H1 (cell line): ENCODE results near the gene CHAT. TPM values are rescaled to one million over a fixed set of nuclear protein-coding genes. Genes with fewer than 3 reads are reported as not detected.

Source experiments
- CTCF ChIA-PET: fragments of 300-600 bp; sonication (Branson Sonifier 250); formaldehyde crosslinking; loops from one replicate; lab custom pipeline; 2021; ENCODE audit not compliant: partially characterized antibody; lab: Charles Lee
- POLR2A ChIA-PET: fragments of 300-600 bp; sonication (Branson Sonifier 250); formaldehyde crosslinking; loops from one replicate; lab custom pipeline; 2021; ENCODE audit warnings: inconsistent platforms; ENCODE audit not compliant: partially characterized antibody; lab: Charles Lee
- DNase-seq, 2 experiments: peaks; one replicate each; pipeline versions ENCODE4 v3.0.0 to v3.0.0-alpha.2; 2010 to 2022; ENCODE audit warnings: low spot score in 2 of 2, low read depth in 1 of 2, mixed read lengths in 1 of 2
- FAIRE-seq: peaks from 2 replicates; lab custom pipeline; 2011; peaks lifted over from hg19 to GRCh38; lab: Jason Lieb, UNC
- H2AFZ ChIP-seq: 2 replicates; pipeline ENCODE4 v1.8.1; 2012; ENCODE audit warnings: low read length, inconsistent platforms
- H2AK5ac ChIP-seq: 2 replicates; pipeline ENCODE4 v1.6.1; 2013; ENCODE audit warnings: low read depth, low read length
- H2BK120ac ChIP-seq: replicated peaks from 2 replicates; pipeline ENCODE3; 2013; ENCODE audit warnings: low read depth, low read length, inconsistent platforms
- H2BK12ac ChIP-seq: 2 replicates; pipeline ENCODE4 v1.6.1; 2013; ENCODE audit warnings: low read depth, low read length
- H2BK15ac ChIP-seq: 2 replicates; pipeline ENCODE4 v1.6.1; 2013; ENCODE audit warnings: low read length
- H2BK20ac ChIP-seq: 2 replicates; pipeline ENCODE4 v1.6.1; 2013; ENCODE audit warnings: low read length
- H2BK5ac ChIP-seq: 2 replicates; pipeline ENCODE4 v1.6.1; 2013; ENCODE audit warnings: low read depth, low read length
- H3K14ac ChIP-seq: 2 replicates; pipeline ENCODE4 v1.6.1; 2013; ENCODE audit warnings: inconsistent platforms; ENCODE audit not compliant: insufficient read length
- H3K18ac ChIP-seq: 2 replicates; pipeline ENCODE4 v1.6.1; 2013; ENCODE audit warnings: low read length; ENCODE audit errors: extremely low read depth
- H3K23ac ChIP-seq: 2 replicates; pipeline ENCODE4 v1.6.1; 2013; ENCODE audit warnings: inconsistent platforms; ENCODE audit not compliant: insufficient read length
- H3K23me2 ChIP-seq: 2 replicates; pipeline ENCODE4 v1.6.1; 2013; ENCODE audit warnings: low read depth, low read length
- H3K27ac ChIP-seq: 2 replicates; pipeline ENCODE4 v1.6.1; 2011; ENCODE audit warnings: low read depth, low read length, inconsistent platforms
- H3K27me3 ChIP-seq, 4 experiments: replicated peaks in 1 of 4; 1 replicate in 1 of 4; 2 replicates in 3 of 4; pipeline versions ENCODE4 v1.6.1 to v1.8.1; 2011 to 2013; ENCODE audit warnings: low read length in 3 of 4, mild to moderate bottlenecking in 3 of 4, inconsistent platforms in 2 of 4, mixed read lengths in 2 of 4, moderate library complexity in 1 of 4; ENCODE audit not compliant: control insufficient read depth in 3 of 4, insufficient read depth in 3 of 4; ENCODE audit errors: extremely low read depth in 1 of 4
- H3K36me3 ChIP-seq, 4 experiments: 2 replicates each; pipeline versions ENCODE4 v1.6.1 to v1.8.1; 2011 to 2013; ENCODE audit warnings: mild to moderate bottlenecking in 4 of 4, low read length in 3 of 4, moderate library complexity in 2 of 4, control low read depth in 1 of 4, inconsistent platforms in 1 of 4; ENCODE audit not compliant: insufficient read depth in 4 of 4, control insufficient read depth in 2 of 4
- H3K4ac ChIP-seq: replicated peaks from 2 replicates; pipeline ENCODE3; 2013; ENCODE audit warnings: low read length, low read depth, mixed read lengths, inconsistent platforms; ENCODE audit not compliant: insufficient read length
- H3K4me1 ChIP-seq, 4 experiments: replicated peaks in 1 of 4; 1 replicate in 1 of 4; 2 replicates in 3 of 4; pipeline versions ENCODE4 v1.6.1 to v1.8.1; 2011 to 2013; ENCODE audit warnings: low read length in 3 of 4, inconsistent platforms in 2 of 4, mixed read lengths in 1 of 4; ENCODE audit not compliant: insufficient read depth in 4 of 4, control insufficient read depth in 3 of 4
- H3K4me2 ChIP-seq, 2 experiments: 2 replicates each; pipeline versions ENCODE4 v1.6.1 to v1.8.1; 2011 to 2013; ENCODE audit warnings: low read depth in 2 of 2, low read length in 2 of 2, control low read depth in 1 of 2, inconsistent platforms in 1 of 2, mild to moderate bottlenecking in 1 of 2; ENCODE audit not compliant: insufficient read depth in 1 of 2
- H3K4me3 ChIP-seq, 4 experiments: fragments of 200-600, 300-600 bp in 1 of 4; sonication (generic), shearing (Covaris generic), sonication (Bioruptor Twin) in 1 of 4; 2 replicates each; pipeline versions ENCODE4 v1.5.1 to v1.8.1; 2011 to 2016; ENCODE audit warnings: low read length in 4 of 4, low read depth in 3 of 4, control low read depth in 2 of 4, inconsistent platforms in 2 of 4, mild to moderate bottlenecking in 2 of 4, mixed read lengths in 1 of 4, moderate library complexity in 1 of 4; ENCODE audit not compliant: insufficient read depth in 2 of 4; ENCODE audit errors: extremely low read depth in 1 of 4
- H3K56ac ChIP-seq: replicated peaks from 2 replicates; pipeline ENCODE3; 2013; ENCODE audit warnings: low read depth, mild to moderate bottlenecking, mixed read lengths, low read length, inconsistent platforms; ENCODE audit not compliant: insufficient read length
- H3K79me1 ChIP-seq: 2 replicates; pipeline ENCODE4 v1.6.1; 2013; ENCODE audit warnings: low read depth, low read length, control low read depth
- H3K79me2 ChIP-seq, 2 experiments: 2 replicates each; pipeline versions ENCODE4 v1.6.1 to v1.8.1; 2012 to 2013; ENCODE audit warnings: low read length in 2 of 2, mild to moderate bottlenecking in 2 of 2, inconsistent platforms in 1 of 2; ENCODE audit not compliant: insufficient read depth in 2 of 2, control insufficient read depth in 1 of 2
- H3K9ac ChIP-seq, 4 experiments: replicated peaks in 1 of 4; 1 replicate in 1 of 4; 2 replicates in 3 of 4; pipeline versions ENCODE4 v1.6.1 to v1.8.1; 2011 to 2013; ENCODE audit warnings: low read depth in 3 of 4, low read length in 3 of 4, control low read depth in 2 of 4, mild to moderate bottlenecking in 2 of 4, moderate library complexity in 2 of 4, inconsistent platforms in 1 of 4; ENCODE audit errors: extremely low read depth in 1 of 4
- H3K9me3 ChIP-seq, 2 experiments: 2 replicates each; pipeline versions ENCODE4 v1.6.1 to v1.8.1; 2012 to 2013; ENCODE audit warnings: mild to moderate bottlenecking in 2 of 2, moderate library complexity in 2 of 2, control low read depth in 1 of 2, inconsistent platforms in 1 of 2, low read depth in 1 of 2, low read length in 1 of 2, mixed read lengths in 1 of 2; ENCODE audit not compliant: insufficient read depth in 2 of 2
- H4K20me1 ChIP-seq, 2 experiments: replicated peaks in 1 of 2; 2 replicates each; pipeline versions ENCODE3 to v1.8.1; 2011 to 2013; ENCODE audit warnings: inconsistent platforms in 2 of 2, low read length in 2 of 2, mild to moderate bottlenecking in 1 of 2; ENCODE audit not compliant: insufficient read depth in 2 of 2, control insufficient read depth in 1 of 2
- H4K5ac ChIP-seq: 2 replicates; pipeline ENCODE4 v1.6.1; 2013; ENCODE audit warnings: low read length, low read depth, mixed read lengths, inconsistent platforms; ENCODE audit not compliant: insufficient read length
- H4K8ac ChIP-seq: 2 replicates; pipeline ENCODE4 v1.8.0; 2013; ENCODE audit warnings: mild to moderate bottlenecking, moderate library complexity, low read length, inconsistent platforms; ENCODE audit not compliant: insufficient read depth; ENCODE audit errors: extremely low read depth
- H4K91ac ChIP-seq: replicated peaks from 2 replicates; pipeline ENCODE3; 2013; ENCODE audit warnings: low read length, mixed read lengths, inconsistent platforms; ENCODE audit not compliant: insufficient read length
- CTCF ChIP-seq, 3 experiments: IDR thresholded peaks; 1 replicate in 2 of 3; 2 replicates in 1 of 3; pipeline versions ENCODE4 v1.5.1 to v1.6.1; 2011; ENCODE audit warnings: low read length in 3 of 3, mild to moderate bottlenecking in 3 of 3, inconsistent platforms in 2 of 3, low read depth in 1 of 3, moderate library complexity in 1 of 3; ENCODE audit not compliant: insufficient read depth in 1 of 3; ENCODE audit errors: control extremely low read depth in 1 of 3
- PHF8 ChIP-seq: fragments of 200-600 bp; sonication (generic); conservative IDR thresholded peaks from 2 replicates; pipeline ENCODE4 v1.7.1; 2012; ENCODE audit warnings: low read depth, mild to moderate bottlenecking, inconsistent platforms, low read length, moderate library complexity
- SRF ChIP-seq: IDR thresholded peaks from 2 replicates; pipeline ENCODE4 v1.6.1; 2011; ENCODE audit warnings: mild to moderate bottlenecking, low read depth, low read length, moderate library complexity
- TBP ChIP-seq: IDR thresholded peaks from 2 replicates; pipeline ENCODE4 v1.6.1; 2011; ENCODE audit warnings: low read depth, low read length, improper control_type of control experiment
- WGBS, 2 experiments: shearing (Covaris generic) in 1 of 2; methylation state at CpG; one replicate each; pipeline versions ENCODE4 v1.1.6 to v1.1.7; 2013 to 2015; ENCODE audit warnings: low lambda C conversion rate in 2 of 2, mixed read lengths in 2 of 2, inconsistent platforms in 1 of 2, low coverage in 1 of 2, missing lambda C conversion rate in 1 of 2; ENCODE audit not compliant: insufficient replicate concordance in 2 of 2, insufficient coverage in 1 of 2, insufficient read length in 1 of 2; ENCODE audit errors: extremely low coverage in 1 of 2, missing lambda C conversion rate in 1 of 2; 5-methylcytosine and 5-hydroxymethylcytosine counted together
- polyA plus RNA-seq, 7 experiments: library from polyadenylated mRNA; depleted of rRNA in 3 of 7; stranded (reverse) in 5 of 7; unstranded in 2 of 7; fragments of >200 nt in 5 of 7; fragments of 200-250 nt in 2 of 7; gene quantifications; 1 replicate in 5 of 7; 2 replicates in 1 of 7; 4 replicates in 1 of 7; pipeline versions ENCODE4 v1.2.1 to v1.2.3, GENCODE V29; 2011 to 2013; ENCODE audit warnings: missing spikeins in 2 of 7, mixed read lengths in 2 of 7
- total RNA-seq: library from RNA; stranded (reverse); fragmentation: NEBNext Ultra II Directional; extraction: Animal tissue kit (Norgen Biotek cat#: 25700); gene quantifications from 2 replicates; pipeline ENCODE4 v1.2.1, GENCODE V29; 2021

CHAT gene
- total and polyA plus RNA-seq, 2 of the 8 experiments (the other 6 are each of a cell fraction or from before 2014, with no cell fraction given): not detected

GRCh38 chr10:49593564-49593875, 20.3 kb upstream of the CHAT start:
- no peak overlapping the region for H3K56ac ChIP-seq
- no peak overlapping the region for H3K23ac ChIP-seq
- H4K20me1 ChIP-seq: no peaks in the 10 kb centered on the region
- no peaks in the 10 kb centered on the region for H3K79me2 ChIP-seq
- H3K36me3 ChIP-seq: no peaks in the 10 kb centered on the region
- H4K5ac ChIP-seq: no peak overlapping the region
- H2BK12ac ChIP-seq: peak overlapping the region; percentile 22; the same call in 1 of the 2 replicates
- peaks cover 0 to 7% (median 0%) of the 10 kb centered on the region in 4 experiments; a peak in 3 of 7 replicates for H3K27me3 ChIP-seq
- DNase-seq: no peak
- H2AFZ ChIP-seq: no peak overlapping the region
- H3K4me1 ChIP-seq: peaks cover 0 to 4% (median under 1%) of the 10 kb centered on the region in 4 experiments; a peak in 2 of 7 replicates
- 95% methylated on average over 6 of the region's 6 CpGs; no CpG with 5 or more reads in 1 of the 2 experiments for WGBS, 2 experiments
- no peaks in the 10 kb centered on the region for H3K79me1 ChIP-seq
- H4K8ac ChIP-seq: no peak overlapping the region
- H2AK5ac ChIP-seq: no peak overlapping the region
- TF ChIP-seq PHF8 (no peak), TBP (no peak), SRF (no peak), CTCF (IDR thresholded peaks at IDR 0.05; ENCODE audit: control extremely low read depth in 1 of 3, insufficient read depth in 1 of 3, low read depth in 1 of 3, low read length in 3 of 3) (no peak)
- no peak overlapping the region for H4K91ac ChIP-seq
- no peak overlapping the region for H3K4me3 ChIP-seq
- H3K27ac ChIP-seq: no peak overlapping the region
- FAIRE-seq: no peak
- no peak overlapping the region for H3K18ac ChIP-seq
- no peak overlapping the region for H3K14ac ChIP-seq
- no peak overlapping the region for H2BK20ac ChIP-seq
- H2BK120ac ChIP-seq: no peak overlapping the region
- ChIA-PET POLR2A (no interaction called here), CTCF (interaction anchor here (0.6 to 4.6 kb wide), 45 partner anchors 11 to 943 kb away, joined by 3 to 36 read pairs (median 4); no protein-coding TSS in a partner anchor)
- H3K23me2 ChIP-seq: no peaks in the 10 kb centered on the region
- no peak overlapping the region for H3K4me2 ChIP-seq
- no peak overlapping the region for H2BK15ac ChIP-seq
- H3K9ac ChIP-seq: no peak overlapping the region; a peak in 1 of 7 replicates
- no peaks in the 10 kb centered on the region for H3K9me3 ChIP-seq
- H2BK5ac ChIP-seq: no peak overlapping the region
- H3K4ac ChIP-seq: no peak overlapping the region
